Measurements from ENCODE around the gene KCNV2. TPM values are rescaled to one million over a fixed set of nuclear protein-coding genes. Genes with fewer than 3 reads are reported as not detected.
"Not testable (repeated sequence)": the region's sequence is repeated elsewhere in the genome, so short reads cannot be mapped to it uniquely, and the experiment has no call there.

The KCNV2 gene
- total RNA-seq, 2 donors from 2014 or later, result not detected

- Mint-ChIP-seq H3K9me3 (no peaks in the 10 kb centered on the region), H3K36me3 (ENCODE audit: low read depth) (no peaks in the 10 kb centered on the region), H3K27me3 (no peaks in the 10 kb centered on the region), H3K27ac (no peak overlapping the region), H3K4me3 (no peak overlapping the region), H3K4me1 (no peaks in the 10 kb centered on the region)
- no peak for ATAC-seq (replicated peaks)
Observed at GRCh38 chr9:2700909-2701550, 16.3 kb upstream of the KCNV2 start.

GRCh38 chr9:2704504-2704903, 12.8 kb upstream of the KCNV2 start:
- no peak for ATAC-seq (replicated peaks)
- H3K4me3 Mint-ChIP-seq, result no peak overlapping the region

GRCh38 chr9:2707256-2707655, 10.1 kb upstream of the KCNV2 start:
- not testable (repeated sequence) for H3K27ac Mint-ChIP-seq; H3K4me1 Mint-ChIP-seq; ATAC-seq (replicated peaks); H3K4me3 Mint-ChIP-seq; H3K9me3 Mint-ChIP-seq; H3K27me3 Mint-ChIP-seq; H3K36me3 Mint-ChIP-seq (ENCODE audit: low read depth)

More at GRCh38 chr9:2704504-2704903, 12.8 kb upstream of the KCNV2 start:
- Mint-ChIP-seq H3K27ac (no peak overlapping the region), H3K36me3 (ENCODE audit: low read depth) (no peaks in the 10 kb centered on the region), H3K4me1 (no peaks in the 10 kb centered on the region), H3K9me3 (no peaks in the 10 kb centered on the region), H3K27me3 (no peaks in the 10 kb centered on the region)

DNA sequence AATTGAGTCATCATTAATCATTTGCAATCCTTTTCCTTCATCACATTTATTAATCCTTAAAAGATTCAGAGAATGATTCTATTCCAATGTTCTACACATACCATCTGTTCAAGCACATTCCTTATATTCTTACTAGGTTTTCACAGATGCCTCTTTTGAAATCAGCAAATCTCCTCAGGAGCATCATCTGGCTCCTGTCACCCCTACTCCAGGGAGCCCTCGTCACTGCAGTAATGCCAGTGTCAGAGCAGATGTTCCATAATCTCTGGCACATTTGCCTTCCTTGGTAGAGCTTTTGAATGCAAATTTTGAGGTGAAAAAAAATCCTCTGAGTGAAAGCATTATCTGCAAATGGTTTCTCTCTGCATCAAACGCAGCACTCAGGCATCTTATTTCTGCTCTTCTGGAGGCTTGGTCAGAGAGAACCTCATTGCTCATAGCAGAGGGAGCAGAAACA, 7.6 kb upstream of the KCNV2 start:
- H3K4me3 Mint-ChIP-seq, result no peak overlapping the region
- H3K27ac Mint-ChIP-seq, result no peak overlapping the region
- H3K27me3 Mint-ChIP-seq, result no peaks in the 10 kb centered on the region
- no peaks in the 10 kb centered on the region for H3K9me3 Mint-ChIP-seq
- no peaks in the 10 kb centered on the region for H3K4me1 Mint-ChIP-seq
- no peak for ATAC-seq (replicated peaks)
- H3K36me3 Mint-ChIP-seq (ENCODE audit: low read depth), result no peaks in the 10 kb centered on the region

DNA sequence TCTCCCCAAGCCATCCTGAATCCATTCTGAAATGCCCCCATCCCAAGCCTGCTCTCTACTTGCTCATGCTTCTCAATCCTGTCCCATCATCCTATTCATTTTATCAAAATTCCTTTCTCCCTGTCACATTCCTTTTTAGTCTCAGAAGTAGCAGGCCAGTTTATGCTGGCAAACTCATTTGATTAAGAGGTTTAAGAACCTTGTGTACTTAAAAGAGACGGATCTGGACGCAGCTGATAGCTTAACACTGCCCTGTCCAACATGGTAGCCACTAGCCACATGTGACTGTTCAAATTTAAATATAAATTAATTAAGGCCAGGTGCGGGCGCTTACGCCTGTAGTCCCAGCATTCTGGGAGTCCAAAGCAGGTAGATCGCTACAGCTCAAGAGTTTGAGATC, 5.6 kb upstream of the KCNV2 start:
- H3K36me3 Mint-ChIP-seq (ENCODE audit: low read depth), result no peaks in the 10 kb centered on the region

GRCh38 chr9:2718001-2718697, 839 bp downstream of the KCNV2 start:
- no peak for ATAC-seq (replicated peaks)
- Mint-ChIP-seq H3K27ac (no peak overlapping the region), H3K4me1 (no peaks in the 10 kb centered on the region), H3K4me3 (no peak overlapping the region), H3K27me3 (no peaks in the 10 kb centered on the region), H3K9me3 (peaks cover 3% of the 10 kb centered on the region), H3K36me3 (ENCODE audit: low read depth) (no peaks in the 10 kb centered on the region)

More for the DNA sequence above, 5.6 kb upstream of the KCNV2 start:
- Mint-ChIP-seq H3K27me3 (no peaks in the 10 kb centered on the region), H3K27ac (no peak overlapping the region), H3K9me3 (no peaks in the 10 kb centered on the region), H3K4me1 (no peaks in the 10 kb centered on the region), H3K4me3 (no peak overlapping the region)
- no peak for ATAC-seq (replicated peaks)

DNA sequence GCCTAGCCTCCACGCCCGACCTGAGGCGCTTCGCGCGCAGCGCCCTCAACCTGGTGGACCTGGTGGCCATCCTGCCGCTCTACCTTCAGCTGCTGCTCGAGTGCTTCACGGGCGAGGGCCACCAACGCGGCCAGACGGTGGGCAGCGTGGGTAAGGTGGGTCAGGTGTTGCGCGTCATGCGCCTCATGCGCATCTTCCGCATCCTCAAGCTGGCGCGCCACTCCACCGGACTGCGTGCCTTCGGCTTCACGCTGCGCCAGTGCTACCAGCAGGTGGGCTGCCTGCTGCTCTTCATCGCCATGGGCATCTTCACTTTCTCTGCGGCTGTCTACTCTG, 1.4 kb downstream of the KCNV2 start:
- Mint-ChIP-seq H3K9me3 (peaks cover 3% of the 10 kb centered on the region), H3K27ac (no peak overlapping the region)

GRCh38 chr9:2720179-2720654, 2.9 kb downstream of the KCNV2 start:
- Mint-ChIP-seq H3K36me3 (ENCODE audit: low read depth) (no peaks in the 10 kb centered on the region), H3K4me3 (no peak overlapping the region), H3K27me3 (no peaks in the 10 kb centered on the region), H3K27ac (no peak overlapping the region), H3K9me3 (peaks cover 3% of the 10 kb centered on the region), H3K4me1 (no peaks in the 10 kb centered on the region)
- ATAC-seq (replicated peaks), result no peak

More for the DNA sequence above, 1.4 kb downstream of the KCNV2 start:
- Mint-ChIP-seq H3K4me3 (no peak overlapping the region), H3K4me1 (no peaks in the 10 kb centered on the region), H3K27me3 (no peaks in the 10 kb centered on the region), H3K36me3 (ENCODE audit: low read depth) (no peaks in the 10 kb centered on the region)
- no peak for ATAC-seq (replicated peaks)

GRCh38 chr9:2722715-2723114, 5.4 kb downstream of the KCNV2 start:
- H3K27me3 Mint-ChIP-seq, result no peaks in the 10 kb centered on the region
- ATAC-seq (replicated peaks), result peak; percentile 31
- H3K36me3 Mint-ChIP-seq (ENCODE audit: low read depth), result no peaks in the 10 kb centered on the region
- H3K27ac Mint-ChIP-seq, result no peak overlapping the region
- no peaks in the 10 kb centered on the region for H3K4me1 Mint-ChIP-seq
- no peak overlapping the region for H3K4me3 Mint-ChIP-seq
- H3K9me3 Mint-ChIP-seq, result peaks cover 3% of the 10 kb centered on the region

DNA sequence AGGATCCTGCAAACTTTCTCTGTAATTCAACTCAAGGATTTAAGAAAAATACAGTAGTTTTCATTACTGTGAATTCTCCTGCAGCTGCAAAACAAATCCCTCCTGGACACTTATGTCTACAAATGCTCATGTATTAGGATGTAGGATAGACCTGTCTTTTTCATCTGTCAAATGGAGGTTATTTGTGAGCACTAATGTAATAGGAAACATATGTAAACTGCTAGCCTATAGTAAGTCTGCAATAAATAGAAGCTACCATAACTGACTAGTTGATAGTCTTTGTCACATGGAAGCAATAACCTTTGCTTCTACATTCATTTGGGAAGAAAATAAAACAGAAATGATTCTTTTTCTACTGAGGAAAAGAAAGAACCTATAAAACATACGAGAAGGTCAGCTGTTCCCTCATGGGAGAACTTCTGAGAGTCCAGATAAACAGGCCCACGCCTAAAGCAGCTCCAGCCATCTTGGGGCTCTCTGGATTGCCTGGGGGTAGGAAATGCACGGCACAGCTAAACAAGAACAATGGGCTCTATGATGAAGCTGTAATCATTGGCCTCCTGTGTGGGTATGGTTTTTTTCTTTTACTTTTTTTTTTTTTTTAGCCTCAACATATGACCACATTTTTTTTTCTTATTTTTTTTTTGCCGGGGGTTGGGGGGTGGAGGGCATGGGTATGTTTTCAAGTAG, 6.2 kb downstream of the KCNV2 start:
- H3K9me3 Mint-ChIP-seq, result peaks cover 3% of the 10 kb centered on the region
- H3K4me3 Mint-ChIP-seq, result no peak overlapping the region
- ATAC-seq (replicated peaks), result no peak
- no peaks in the 10 kb centered on the region for H3K27me3 Mint-ChIP-seq
- H3K4me1 Mint-ChIP-seq, result no peaks in the 10 kb centered on the region
- H3K36me3 Mint-ChIP-seq (ENCODE audit: low read depth), result no peaks in the 10 kb centered on the region
- no peak overlapping the region for H3K27ac Mint-ChIP-seq

- no peak overlapping the region for H3K27ac Mint-ChIP-seq
- no peaks in the 10 kb centered on the region for H3K36me3 Mint-ChIP-seq (ENCODE audit: low read depth)
- no peak for ATAC-seq (replicated peaks)
- no peaks in the 10 kb centered on the region for H3K9me3 Mint-ChIP-seq
- H3K27me3 Mint-ChIP-seq, result no peaks in the 10 kb centered on the region
- H3K4me3 Mint-ChIP-seq, result no peak overlapping the region
- H3K4me1 Mint-ChIP-seq, result no peaks in the 10 kb centered on the region
Observed at GRCh38 chr9:2725126-2725525, 7.8 kb downstream of the KCNV2 start.

DNA sequence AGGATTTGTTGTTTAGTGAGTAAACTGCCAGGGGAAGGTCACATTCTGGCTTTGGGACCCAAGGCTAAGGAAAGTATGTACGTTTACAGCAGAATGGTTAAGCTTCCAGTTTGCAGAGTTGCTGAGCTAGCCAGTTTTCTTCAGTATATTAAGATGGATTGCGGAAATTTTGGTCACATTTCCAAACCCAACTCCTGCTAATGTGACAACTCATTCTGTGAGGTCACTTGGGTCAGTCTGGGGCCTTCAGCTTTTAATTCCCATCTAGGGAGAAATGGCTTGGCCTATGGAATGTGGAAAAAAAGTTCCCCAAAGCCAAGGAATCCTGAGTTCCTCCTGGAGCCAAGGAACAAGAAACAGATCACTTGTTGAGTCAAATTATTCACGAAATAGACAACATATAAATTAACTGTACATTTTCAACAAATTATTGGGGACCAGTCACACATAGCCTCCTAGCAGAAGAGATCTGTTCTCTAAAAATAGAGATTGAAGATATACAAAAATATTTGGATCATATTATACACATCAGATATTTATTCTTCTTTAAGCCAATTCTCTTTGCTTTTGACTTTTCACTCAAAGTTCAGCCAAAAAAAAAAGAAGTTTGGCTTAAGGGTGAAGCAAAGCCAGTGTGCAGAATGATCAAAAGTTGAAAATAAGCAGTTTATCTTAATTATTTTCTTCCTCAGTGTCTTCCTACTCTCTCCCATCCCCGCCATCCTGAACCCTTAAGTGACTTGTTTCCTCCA, 8.8 kb downstream of the KCNV2 start:
- Mint-ChIP-seq H3K9me3 (no peaks in the 10 kb centered on the region), H3K4me3 (no peak overlapping the region), H3K36me3 (ENCODE audit: low read depth) (no peaks in the 10 kb centered on the region), H3K4me1 (no peaks in the 10 kb centered on the region), H3K27me3 (no peaks in the 10 kb centered on the region), H3K27ac (no peak overlapping the region)
- ATAC-seq (replicated peaks), result no peak

- no peaks in the 10 kb centered on the region for H3K27me3 Mint-ChIP-seq
- ATAC-seq (replicated peaks), result no peak
- H3K27ac Mint-ChIP-seq, result no peak overlapping the region
- H3K4me3 Mint-ChIP-seq, result no peak overlapping the region
- no peaks in the 10 kb centered on the region for H3K4me1 Mint-ChIP-seq
- no peaks in the 10 kb centered on the region for H3K9me3 Mint-ChIP-seq
- H3K36me3 Mint-ChIP-seq (ENCODE audit: low read depth), result no peaks in the 10 kb centered on the region
Observed at GRCh38 chr9:2726650-2727340, 9.5 kb downstream of the KCNV2 start.

- no peaks in the 10 kb centered on the region for H3K9me3 Mint-ChIP-seq
Observed at GRCh38 chr9:2727374-2727773, 10.1 kb downstream of the KCNV2 start.

More at GRCh38 chr9:2727374-2727773, 10.1 kb downstream of the KCNV2 start:
- H3K27ac Mint-ChIP-seq, result no peak overlapping the region
- no peaks in the 10 kb centered on the region for H3K4me1 Mint-ChIP-seq
- no peak for ATAC-seq (replicated peaks)
- no peak overlapping the region for H3K4me3 Mint-ChIP-seq
- H3K36me3 Mint-ChIP-seq (ENCODE audit: low read depth), result no peaks in the 10 kb centered on the region
- no peaks in the 10 kb centered on the region for H3K27me3 Mint-ChIP-seq

Data from activated T-helper 17 cell treated with anti-CD3 and anti-CD28 coated beads, Interleukin-2, amount 50 U/mL, for 72 hours (primary cell).